ENCODE results near the gene SMIM21.

- TF ChIP-seq CTCF (IDR thresholded peaks at IDR 0.05) = no peak
- no peak for TF ChIP-seq POLR2A (IDR thresholded peaks at IDR 0.05)
Observed at GRCh38 chr18:75429975-75430374, 2.5 kb upstream of the SMIM21 start.
